Liver (tissue), 3 donors: ENCODE results near the gene ARID4A.

Experiments used
- ATF3 ChIP-seq: IDR thresholded peaks from 2 replicates; pipeline ENCODE4 v1.6.1; 2016; ENCODE audit warnings: antibody characterized with exemption
- EGR1 ChIP-seq, 2 donors: IDR thresholded peaks; 2 replicates each; pipeline ENCODE4 v1.6.1; 2016 to 2018; ENCODE audit warnings: antibody characterized with exemption in 2 of 2, low read depth in 2 of 2
- FOXA1 ChIP-seq: IDR thresholded peaks from 2 replicates; pipeline ENCODE4 v1.6.1; 2016; ENCODE audit warnings: antibody characterized with exemption
- FOXA2 ChIP-seq: IDR thresholded peaks from 2 replicates; pipeline ENCODE4 v1.6.1; 2016; ENCODE audit warnings: antibody characterized with exemption
- GABPA ChIP-seq, 2 donors: IDR thresholded peaks in 1 of 2; conservative IDR thresholded peaks in 1 of 2; 2 replicates each; pipeline ENCODE4 v1.6.1; 2016; ENCODE audit warnings: antibody characterized with exemption in 2 of 2, mild to moderate bottlenecking in 1 of 2, moderate library complexity in 1 of 2
- HNF4A ChIP-seq, 2 donors: conservative IDR thresholded peaks; 2 replicates each; pipeline ENCODE4 v1.6.1; 2016; ENCODE audit warnings: antibody characterized with exemption in 2 of 2, mild to moderate bottlenecking in 2 of 2
- MAX ChIP-seq: IDR thresholded peaks from 2 replicates; pipeline ENCODE4 v1.6.1; 2016; ENCODE audit warnings: antibody characterized with exemption
- RAD21 ChIP-seq, 2 donors: IDR thresholded peaks; 2 replicates each; pipeline ENCODE4 v1.6.1; 2016; ENCODE audit warnings: antibody characterized with exemption in 2 of 2, mild to moderate bottlenecking in 2 of 2
- SP1 ChIP-seq: IDR thresholded peaks from 2 replicates; pipeline ENCODE4 v1.6.1; 2018; ENCODE audit warnings: antibody characterized with exemption, mild to moderate bottlenecking
- TAF1 ChIP-seq: conservative IDR thresholded peaks from 2 replicates; pipeline ENCODE4 v1.6.1; 2016; ENCODE audit warnings: antibody characterized with exemption, mild to moderate bottlenecking
- YY1 ChIP-seq: IDR thresholded peaks from 2 replicates; pipeline ENCODE4 v1.6.1; 2016; ENCODE audit warnings: antibody characterized with exemption, mild to moderate bottlenecking
- ZBTB33 ChIP-seq: IDR thresholded peaks from 2 replicates; pipeline ENCODE4 v1.6.1; 2016; ENCODE audit warnings: antibody characterized with exemption
- TF ChIP-seq, protein P1 (sequence below): fragments of 150-350 bp; IDR thresholded peaks from 2 replicates; pipeline ENCODE4 v1.5.1; 2017; ENCODE audit warnings: improper control_type of control experiment, low read depth, low read length; ENCODE audit not compliant: missing input control
- TF ChIP-seq, protein P2 (sequence below): IDR thresholded peaks from 2 replicates; pipeline ENCODE4 v1.6.1; 2016; ENCODE audit warnings: antibody characterized with exemption, mild to moderate bottlenecking
- donor health status: healthy.
- donor health status: healthy.

GRCh38 chr14:58285132-58285531 is 13.2 kb upstream of the ARID4A start:
- TF ChIP-seq, protein P1, sequence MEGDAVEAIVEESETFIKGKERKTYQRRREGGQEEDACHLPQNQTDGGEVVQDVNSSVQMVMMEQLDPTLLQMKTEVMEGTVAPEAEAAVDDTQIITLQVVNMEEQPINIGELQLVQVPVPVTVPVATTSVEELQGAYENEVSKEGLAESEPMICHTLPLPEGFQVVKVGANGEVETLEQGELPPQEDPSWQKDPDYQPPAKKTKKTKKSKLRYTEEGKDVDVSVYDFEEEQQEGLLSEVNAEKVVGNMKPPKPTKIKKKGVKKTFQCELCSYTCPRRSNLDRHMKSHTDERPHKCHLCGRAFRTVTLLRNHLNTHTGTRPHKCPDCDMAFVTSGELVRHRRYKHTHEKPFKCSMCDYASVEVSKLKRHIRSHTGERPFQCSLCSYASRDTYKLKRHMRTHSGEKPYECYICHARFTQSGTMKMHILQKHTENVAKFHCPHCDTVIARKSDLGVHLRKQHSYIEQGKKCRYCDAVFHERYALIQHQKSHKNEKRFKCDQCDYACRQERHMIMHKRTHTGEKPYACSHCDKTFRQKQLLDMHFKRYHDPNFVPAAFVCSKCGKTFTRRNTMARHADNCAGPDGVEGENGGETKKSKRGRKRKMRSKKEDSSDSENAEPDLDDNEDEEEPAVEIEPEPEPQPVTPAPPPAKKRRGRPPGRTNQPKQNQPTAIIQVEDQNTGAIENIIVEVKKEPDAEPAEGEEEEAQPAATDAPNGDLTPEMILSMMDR: no peak
- TF ChIP-seq HNF4A (conservative IDR thresholded peaks at IDR 0.05): no peak
- TF ChIP-seq, protein P2, sequence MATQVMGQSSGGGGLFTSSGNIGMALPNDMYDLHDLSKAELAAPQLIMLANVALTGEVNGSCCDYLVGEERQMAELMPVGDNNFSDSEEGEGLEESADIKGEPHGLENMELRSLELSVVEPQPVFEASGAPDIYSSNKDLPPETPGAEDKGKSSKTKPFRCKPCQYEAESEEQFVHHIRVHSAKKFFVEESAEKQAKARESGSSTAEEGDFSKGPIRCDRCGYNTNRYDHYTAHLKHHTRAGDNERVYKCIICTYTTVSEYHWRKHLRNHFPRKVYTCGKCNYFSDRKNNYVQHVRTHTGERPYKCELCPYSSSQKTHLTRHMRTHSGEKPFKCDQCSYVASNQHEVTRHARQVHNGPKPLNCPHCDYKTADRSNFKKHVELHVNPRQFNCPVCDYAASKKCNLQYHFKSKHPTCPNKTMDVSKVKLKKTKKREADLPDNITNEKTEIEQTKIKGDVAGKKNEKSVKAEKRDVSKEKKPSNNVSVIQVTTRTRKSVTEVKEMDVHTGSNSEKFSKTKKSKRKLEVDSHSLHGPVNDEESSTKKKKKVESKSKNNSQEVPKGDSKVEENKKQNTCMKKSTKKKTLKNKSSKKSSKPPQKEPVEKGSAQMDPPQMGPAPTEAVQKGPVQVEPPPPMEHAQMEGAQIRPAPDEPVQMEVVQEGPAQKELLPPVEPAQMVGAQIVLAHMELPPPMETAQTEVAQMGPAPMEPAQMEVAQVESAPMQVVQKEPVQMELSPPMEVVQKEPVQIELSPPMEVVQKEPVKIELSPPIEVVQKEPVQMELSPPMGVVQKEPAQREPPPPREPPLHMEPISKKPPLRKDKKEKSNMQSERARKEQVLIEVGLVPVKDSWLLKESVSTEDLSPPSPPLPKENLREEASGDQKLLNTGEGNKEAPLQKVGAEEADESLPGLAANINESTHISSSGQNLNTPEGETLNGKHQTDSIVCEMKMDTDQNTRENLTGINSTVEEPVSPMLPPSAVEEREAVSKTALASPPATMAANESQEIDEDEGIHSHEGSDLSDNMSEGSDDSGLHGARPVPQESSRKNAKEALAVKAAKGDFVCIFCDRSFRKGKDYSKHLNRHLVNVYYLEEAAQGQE: no peak
- TF ChIP-seq RAD21 (IDR thresholded peaks at IDR 0.05): no peak
- TF ChIP-seq SP1: no peak
- TF ChIP-seq TAF1: no peak
- no peak for TF ChIP-seq ATF3
- TF ChIP-seq GABPA (IDR thresholded peaks at IDR 0.05 in 1 of 2, conservative IDR thresholded peaks at IDR 0.05 in 1 of 2): no peak
- TF ChIP-seq ZBTB33: no peak
- TF ChIP-seq FOXA1: no peak
- TF ChIP-seq EGR1 (IDR thresholded peaks at IDR 0.05; ENCODE audit: low read depth in 2 of 2): no peak
- no peak for TF ChIP-seq YY1
- TF ChIP-seq MAX: no peak
- no peak for TF ChIP-seq FOXA2
